B cell (primary cell): ENCODE data around the gene TFAP2B.

Experiments
- CTCF ChIP-seq: fragments of 200-600 bp; IDR thresholded peaks from one replicate; pipeline ENCODE4 v1.8.0; 2022; ENCODE audit warnings: antibody characterized with exemption, mild to moderate bottlenecking
- EZH2 ChIP-seq: IDR thresholded peaks from 2 replicates; pipeline ENCODE4 v1.6.1; 2012; ENCODE audit warnings: borderline replicate concordance, low read depth, mild to moderate bottlenecking, moderate library complexity, low read length; ENCODE audit not compliant: insufficient read depth, poor library complexity, severe bottlenecking

GRCh38 chr6:50834929-50835410 is 16.3 kb downstream of the TFAP2B start:
- TF ChIP-seq CTCF (no peak), EZH2 (no peak)
